HG03432 (cell line): Measurements from ENCODE around the gene PDE9A.

ENCODE experiments used
- ATAC-seq: cut with Tn5 transposase; IDR thresholded peaks from one replicate; pipeline ENCODE4 v1.9.1; 2021; ENCODE audit warnings: mild to moderate bottlenecking, moderate library complexity; ENCODE audit not compliant: unreplicated experiment

Gene PDE9A

GRCh38 chr21:42734323-42734971, 81.0 kb downstream of the PDE9A start:
- ATAC-seq: no peak

- no peak for ATAC-seq
Measured at GRCh38 chr21:42735061-42735460, 81.6 kb downstream of the PDE9A start.

GRCh38 chr21:42735944-42736343, 82.5 kb downstream of the PDE9A start:
- ATAC-seq: no peak

- ATAC-seq: no peak
Measured at GRCh38 chr21:42736646-42737350, 83.4 kb downstream of the PDE9A start.

- no peak for ATAC-seq
Measured at GRCh38 chr21:42737951-42738590, 84.7 kb downstream of the PDE9A start.

GRCh38 chr21:42739061-42739931, 85.9 kb downstream of the PDE9A start:
- no peak for ATAC-seq

GRCh38 chr21:42740405-42740909, 87.0 kb downstream of the PDE9A start:
- no peak for ATAC-seq

- no peak for ATAC-seq
Measured at GRCh38 chr21:42741066-42741465, 87.6 kb downstream of the PDE9A start.

GRCh38 chr21:42744520-42745445, 91.4 kb downstream of the PDE9A start:
- ATAC-seq: no peak

GRCh38 chr21:42745511-42746239, 92.3 kb downstream of the PDE9A start:
- ATAC-seq: no peak

GRCh38 chr21:42746240-42746592, 92.8 kb downstream of the PDE9A start:
- ATAC-seq: no peak

GRCh38 chr21:42746593-42747275, 93.3 kb downstream of the PDE9A start:
- ATAC-seq: no peak

- ATAC-seq: no peak
Measured at GRCh38 chr21:42747276-42747701, 93.9 kb downstream of the PDE9A start.

- no peak for ATAC-seq
Measured at GRCh38 chr21:42747746-42748351, 94.4 kb downstream of the PDE9A start.

GRCh38 chr21:42748620-42749176, 95.3 kb downstream of the PDE9A start:
- ATAC-seq: no peak

GRCh38 chr21:42750737-42751530, 97.5 kb downstream of the PDE9A start:
- ATAC-seq: no peak

GRCh38 chr21:42751866-42752265, 98.4 kb downstream of the PDE9A start:
- no peak for ATAC-seq
